Measurements from ENCODE around the gene DMC1.

GRCh38 chr22:38612217-38613006, 42.4 kb upstream of the DMC1 start:
- TF ChIP-seq POLR2A (IDR thresholded peaks at IDR 0.05; ENCODE audit: low read depth, low read length) (no peak), CTCF (IDR thresholded peaks at IDR 0.05; ENCODE audit: extremely low read depth in 1 of 2, insufficient read depth in 1 of 2, low read depth in 1 of 2, low read length in 2 of 2) (no peak)

Measured in endothelial cell of umbilical vein (primary cell).